Gastrocnemius medialis (tissue), 4 donors: Measurements from ENCODE around the gene SRSF8.

Experiments used
- CTCF ChIP-seq, 5 experiments: fragments of 450-650 bp in 3 of 5; fragments of 200-600 bp in 2 of 5; sonication (generic) in 2 of 5; IDR thresholded peaks in 4 of 5; conservative IDR thresholded peaks in 1 of 5; 1 replicate in 4 of 5; 2 replicates in 1 of 5; pipeline ENCODE4 v1.5.1; 2016 to 2019; ENCODE audit warnings: antibody characterized with exemption in 5 of 5, mild to moderate bottlenecking in 3 of 5, moderate library complexity in 3 of 5
- POLR2A ChIP-seq, 2 donors: fragments of 450-650 bp; IDR thresholded peaks; one replicate each; pipeline ENCODE4 v1.6.1; 2017; ENCODE audit warnings: antibody characterized with exemption in 2 of 2, mild to moderate bottlenecking in 2 of 2, moderate library complexity in 2 of 2

- TF ChIP-seq CTCF (IDR thresholded peaks at IDR 0.05 in 4 of 5, conservative IDR thresholded peaks at IDR 0.05 in 1 of 5), result no peak
- TF ChIP-seq POLR2A (IDR thresholded peaks at IDR 0.05), result no peak
Observed at GRCh38 chr11:95024958-95025357, 41.8 kb upstream of the SRSF8 start, which contains the start of gene KDM4E.
